Type B pancreatic cell (in vitro differentiated cells): ENCODE data around the gene TMEM253. TPM values are rescaled to one million over a fixed set of nuclear protein-coding genes. Genes with fewer than 3 reads are reported as not detected.

ENCODE experiments used
- DNase-seq: peaks from one replicate; pipeline ENCODE4 v3.0.0; 2021; ENCODE audit warnings: mixed read lengths; ENCODE audit not compliant: unreplicated experiment; ENCODE audit errors: extremely low spot score
- H3K27ac Mint-ChIP-seq: 2 replicates; pipeline ENCODE4 v1.8.0; 2021; ENCODE audit warnings: mild to moderate bottlenecking, mixed read lengths
- H3K27me3 Mint-ChIP-seq: 2 replicates; pipeline ENCODE4 v1.8.0; 2021; ENCODE audit warnings: mixed read lengths
- H3K36me3 Mint-ChIP-seq: 2 replicates; pipeline ENCODE4 v1.8.0; 2021; ENCODE audit warnings: mixed read lengths
- H3K4me1 Mint-ChIP-seq: one replicate; pipeline ENCODE4 v1.8.0; 2021; ENCODE audit warnings: mixed read lengths; ENCODE audit not compliant: unreplicated experiment
- H3K4me3 Mint-ChIP-seq: 2 replicates; pipeline ENCODE4 v1.8.0; 2021; ENCODE audit warnings: mild to moderate bottlenecking, mixed read lengths
- H3K9me3 Mint-ChIP-seq: 2 replicates; pipeline ENCODE4 v1.8.0; 2021; ENCODE audit warnings: mixed read lengths
- total RNA-seq: library from RNA; stranded (reverse); gene quantifications from 2 replicates; pipeline ENCODE4 v1.2.1, GENCODE V29; 2021; ENCODE audit warnings: low replicate concordance
- TF ChIP-seq, protein P1 (sequence below): fragments of 200-600 bp; sonication (generic); conservative IDR thresholded peaks from 2 replicates; pipeline ENCODE4 v1.5.0; 2021; ENCODE audit warnings: antibody characterized with exemption, mild to moderate bottlenecking

Gene TMEM253
- total RNA-seq, 1 donor from 2014 or later, result 1.8 TPM

DNA sequence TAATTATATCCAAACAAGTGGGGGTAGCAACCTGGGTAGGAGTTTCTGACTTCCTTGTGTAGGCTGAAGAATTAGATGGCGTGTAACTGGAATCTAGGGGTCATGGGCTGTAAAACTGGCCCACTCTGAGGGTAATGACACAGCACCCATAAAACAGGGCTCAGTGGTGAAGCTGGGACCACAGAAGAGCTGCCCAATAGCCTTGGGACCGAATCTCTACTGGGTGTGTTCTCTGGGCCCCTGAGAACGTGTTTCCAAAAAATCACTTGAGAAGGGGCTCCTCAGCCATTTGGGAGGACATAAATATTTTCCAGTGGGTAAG lies 39.6 kb upstream of the TMEM253 start:
- Mint-ChIP-seq H3K4me3 (no peak overlapping the region), H3K9me3 (no peaks in the 10 kb centered on the region), H3K4me1 (peaks cover 29% of the 10 kb centered on the region), H3K36me3 (no peaks in the 10 kb centered on the region), H3K27me3 (peaks cover 11% of the 10 kb centered on the region), H3K27ac (no peak overlapping the region)
- no peak for DNase-seq
- TF ChIP-seq, protein P1, sequence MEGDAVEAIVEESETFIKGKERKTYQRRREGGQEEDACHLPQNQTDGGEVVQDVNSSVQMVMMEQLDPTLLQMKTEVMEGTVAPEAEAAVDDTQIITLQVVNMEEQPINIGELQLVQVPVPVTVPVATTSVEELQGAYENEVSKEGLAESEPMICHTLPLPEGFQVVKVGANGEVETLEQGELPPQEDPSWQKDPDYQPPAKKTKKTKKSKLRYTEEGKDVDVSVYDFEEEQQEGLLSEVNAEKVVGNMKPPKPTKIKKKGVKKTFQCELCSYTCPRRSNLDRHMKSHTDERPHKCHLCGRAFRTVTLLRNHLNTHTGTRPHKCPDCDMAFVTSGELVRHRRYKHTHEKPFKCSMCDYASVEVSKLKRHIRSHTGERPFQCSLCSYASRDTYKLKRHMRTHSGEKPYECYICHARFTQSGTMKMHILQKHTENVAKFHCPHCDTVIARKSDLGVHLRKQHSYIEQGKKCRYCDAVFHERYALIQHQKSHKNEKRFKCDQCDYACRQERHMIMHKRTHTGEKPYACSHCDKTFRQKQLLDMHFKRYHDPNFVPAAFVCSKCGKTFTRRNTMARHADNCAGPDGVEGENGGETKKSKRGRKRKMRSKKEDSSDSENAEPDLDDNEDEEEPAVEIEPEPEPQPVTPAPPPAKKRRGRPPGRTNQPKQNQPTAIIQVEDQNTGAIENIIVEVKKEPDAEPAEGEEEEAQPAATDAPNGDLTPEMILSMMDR, result no peak

DNA sequence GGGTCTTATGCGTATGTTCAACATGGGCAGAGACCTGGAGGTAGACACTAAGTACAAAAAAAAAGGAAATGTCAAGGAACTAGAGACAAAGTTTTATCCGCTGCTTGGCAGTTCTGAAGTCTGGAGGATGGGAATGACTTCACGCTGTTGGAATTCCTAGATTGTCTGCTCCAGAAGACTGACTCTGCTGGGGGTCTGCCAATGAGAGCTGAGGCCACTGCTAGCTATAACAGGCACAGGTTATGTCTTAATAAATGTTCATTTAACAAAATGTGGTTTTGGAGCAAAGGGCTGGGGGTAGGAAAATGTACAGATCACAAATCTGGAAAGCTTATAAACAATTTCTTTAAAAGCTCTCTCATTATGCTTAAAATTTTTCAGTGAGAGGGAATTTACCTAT lies 37.4 kb upstream of the TMEM253 start:
- H3K4me3 Mint-ChIP-seq, result no peak overlapping the region
- no peaks in the 10 kb centered on the region for H3K9me3 Mint-ChIP-seq
- peaks cover 23% of the 10 kb centered on the region for H3K4me1 Mint-ChIP-seq
- H3K27ac Mint-ChIP-seq, result no peak overlapping the region
- TF ChIP-seq, protein P1, result no peak
- H3K27me3 Mint-ChIP-seq, result peaks cover 22% of the 10 kb centered on the region
- H3K36me3 Mint-ChIP-seq, result no peaks in the 10 kb centered on the region
- no peak for DNase-seq

DNA sequence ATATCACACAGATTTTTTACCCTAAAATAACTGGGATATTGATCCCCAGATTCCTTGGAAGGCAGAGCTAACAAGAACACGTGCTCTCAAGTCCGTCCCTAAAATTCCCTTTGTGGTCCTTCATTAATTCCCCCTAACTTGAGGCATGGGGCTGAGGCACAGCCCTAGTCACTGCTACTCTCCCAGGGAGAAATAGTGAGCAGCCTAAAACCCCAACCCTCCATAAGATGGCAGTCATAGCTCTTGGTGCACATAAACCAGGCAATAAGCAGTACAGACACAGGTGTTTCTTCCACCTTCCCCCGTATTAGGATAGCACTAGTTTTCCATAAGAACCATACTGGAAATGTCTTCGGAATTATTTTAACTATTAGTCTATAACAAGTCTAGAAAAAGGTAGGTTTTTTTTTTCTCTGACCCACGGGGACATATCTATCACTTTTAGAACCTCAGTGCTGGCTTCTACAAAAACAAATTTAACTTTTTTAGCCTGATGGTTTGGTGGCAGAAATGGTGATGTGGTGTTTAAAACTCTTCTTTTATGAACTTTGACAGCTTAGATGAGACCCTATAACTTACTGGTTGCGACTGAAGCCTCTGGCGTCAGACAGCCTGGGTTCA lies 33.9 kb upstream of the TMEM253 start:
- TF ChIP-seq, protein P1, result peak; percentile 36
- H3K9me3 Mint-ChIP-seq, result no peaks in the 10 kb centered on the region
- no peak overlapping the region for H3K27ac Mint-ChIP-seq
- no peak overlapping the region for H3K4me3 Mint-ChIP-seq
- H3K4me1 Mint-ChIP-seq, result peaks cover 20% of the 10 kb centered on the region
- no peaks in the 10 kb centered on the region for H3K36me3 Mint-ChIP-seq
- DNase-seq, result no peak
- H3K27me3 Mint-ChIP-seq, result peaks cover 28% of the 10 kb centered on the region

DNA sequence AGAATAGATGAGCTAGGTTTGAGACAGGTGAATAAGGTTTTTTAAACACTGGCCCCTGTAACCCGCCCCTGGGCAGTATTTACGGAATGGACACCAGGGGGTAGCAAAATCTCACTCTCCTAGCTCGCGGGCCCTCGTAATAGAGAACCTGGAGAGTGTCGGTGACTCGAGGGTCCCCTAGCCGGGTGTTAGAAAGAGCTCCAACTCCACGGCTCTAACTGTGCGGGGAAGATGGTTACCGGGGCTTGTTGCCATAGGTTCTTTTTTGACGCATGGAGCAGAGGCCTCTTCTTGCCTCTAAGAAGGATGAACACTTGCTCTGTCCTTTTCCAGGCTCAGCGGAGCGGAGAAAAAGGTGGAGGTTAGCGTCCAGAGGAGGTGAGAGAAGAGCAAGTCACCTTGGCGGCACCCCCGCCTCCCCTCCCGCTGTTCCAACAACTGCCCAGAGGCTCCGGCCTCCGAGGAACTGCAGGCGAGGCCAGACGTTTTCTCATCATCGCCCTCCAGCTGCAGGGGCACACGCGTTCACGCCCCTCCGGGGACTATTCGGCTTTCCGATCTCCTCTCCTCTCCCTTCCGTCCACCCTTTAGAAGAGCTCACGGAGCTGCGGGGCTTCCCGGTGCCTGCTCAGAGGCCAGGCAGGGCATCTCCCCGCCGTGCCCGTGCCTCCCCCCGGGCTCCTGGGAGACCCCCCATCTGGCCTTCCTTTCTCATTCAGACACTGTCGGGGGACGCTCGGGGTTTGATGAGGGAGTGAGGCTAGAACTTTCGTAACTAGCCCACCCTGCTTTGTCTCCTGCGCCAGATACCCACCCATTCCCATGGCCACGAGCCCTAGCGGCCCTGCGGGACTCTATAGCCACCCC lies 32.1 kb upstream of the TMEM253 start:
- peaks cover 6% of the 10 kb centered on the region for H3K36me3 Mint-ChIP-seq
- TF ChIP-seq, protein P1, result peak; percentile 76
- no peak for DNase-seq
- no peaks in the 10 kb centered on the region for H3K9me3 Mint-ChIP-seq
- H3K4me1 Mint-ChIP-seq, result peaks cover 24% of the 10 kb centered on the region
- peaks cover 28% of the 10 kb centered on the region for H3K27me3 Mint-ChIP-seq
- peak overlapping the region; percentile 89 for H3K4me3 Mint-ChIP-seq
- peak overlapping the region; percentile 73 for H3K27ac Mint-ChIP-seq

DNA sequence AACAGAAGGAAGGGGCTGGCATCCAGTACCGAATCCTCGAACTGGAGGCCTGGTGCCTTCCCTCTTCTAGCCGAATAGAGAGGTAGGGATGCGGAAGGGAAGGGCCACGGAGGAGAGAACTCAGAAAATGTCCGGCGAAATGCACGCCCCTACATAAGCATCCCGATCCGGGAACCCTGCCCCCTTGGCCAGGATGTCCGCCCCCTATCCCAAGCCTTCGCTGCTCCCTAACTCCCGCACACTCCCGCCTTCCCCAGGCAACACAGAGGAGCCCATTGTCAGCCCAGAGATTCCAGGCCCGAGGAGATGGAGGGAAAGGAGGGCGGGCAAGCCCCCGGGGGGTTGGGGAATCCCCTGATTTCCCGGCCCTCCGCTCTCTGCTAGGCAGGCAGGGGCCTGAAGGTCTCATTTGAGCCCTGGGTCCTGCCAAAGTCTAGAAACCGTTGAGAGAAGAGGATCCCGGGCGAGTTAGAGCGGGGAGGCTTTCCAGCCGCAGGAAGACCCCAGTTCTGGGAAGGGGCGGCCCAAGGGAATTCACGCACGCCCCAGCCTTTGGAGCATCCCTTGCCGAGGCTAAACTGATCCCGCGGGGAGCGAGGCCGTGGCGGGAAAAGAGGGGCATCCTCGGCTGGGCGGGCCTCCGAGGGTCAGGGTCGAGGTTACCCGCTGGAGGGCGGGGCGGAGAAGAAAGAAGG lies 31.3 kb upstream of the TMEM253 start:
- no peak for DNase-seq
- Mint-ChIP-seq H3K9me3 (no peaks in the 10 kb centered on the region), H3K4me1 (peaks cover 22% of the 10 kb centered on the region), H3K36me3 (peaks cover 6% of the 10 kb centered on the region), H3K27ac (peak overlapping the region; percentile 73), H3K4me3 (peak overlapping the region; percentile 89), H3K27me3 (peaks cover 28% of the 10 kb centered on the region)
- TF ChIP-seq, protein P1, result no peak
